ENCODE measurements around the gene NR6A1.

The NR6A1 gene

GRCh38 chr9:124780757-124781151, 9.6 kb upstream of the NR6A1 start:
- no peak overlapping the region for H3K27ac ChIP-seq
- H3K9me3 ChIP-seq (replicated peaks in 1 of 11) = no peaks in the 10 kb centered on the region
- no peaks in the 10 kb centered on the region for H3K36me3 ChIP-seq
- no peak overlapping the region for H3K4me2 ChIP-seq
- H3K9ac ChIP-seq = no peak overlapping the region
- TF ChIP-seq Cebpa-rat (IDR thresholded peaks at IDR 0.05) = no peak
- H4K20me1 ChIP-seq = peaks cover 0 to 5% (median 0%) of the 10 kb centered on the region in 11 experiments; a peak in 2 of 22 replicates
- H3K4me3 ChIP-seq = no peak overlapping the region
- H3K27me3 ChIP-seq = peaks cover 21 to 34% (median 31%) of the 10 kb centered on the region in 11 experiments
- H3K4me1 ChIP-seq = peaks cover 25 to 90% (median 51%) of the 10 kb centered on the region in 10 experiments

GRCh38 chr9:124780060-124780756, 9.1 kb upstream of the NR6A1 start:
- Histone ChIP-seq H3K4me2 (peak overlapping the region in 5 of 11 experiments; percentile 29 to 76 (median 45); a peak in 9 of 22 replicates), H3K27me3 (peaks cover 26 to 39% (median 36%) of the 10 kb centered on the region in 11 experiments), H3K9me3 (replicated peaks in 1 of 11) (no peaks in the 10 kb centered on the region), H3K4me1 (peaks cover 25 to 86% (median 49%) of the 10 kb centered on the region in 10 experiments), H3K9ac (no peak overlapping the region; a peak in 1 of 22 replicates), H3K4me3 (no peak overlapping the region), H3K36me3 (no peaks in the 10 kb centered on the region), H4K20me1 (peaks cover 0 to 5% (median 0%) of the 10 kb centered on the region in 11 experiments; a peak in 2 of 22 replicates), H3K27ac (peak overlapping the region in 2 of 11 experiments; percentile 18 to 19; a peak in 2 of 22 replicates)
- TF ChIP-seq Cebpa-rat (IDR thresholded peaks at IDR 0.05) = no peak

GRCh38 chr9:124779368-124780059, 8.4 kb upstream of the NR6A1 start:
- Histone ChIP-seq H3K36me3 (no peaks in the 10 kb centered on the region), H3K4me1 (peaks cover 19 to 85% (median 42%) of the 10 kb centered on the region in 10 experiments), H3K27me3 (peaks cover 26 to 44% (median 37%) of the 10 kb centered on the region in 11 experiments), H3K9ac (no peak overlapping the region; a peak in 2 of 22 replicates), H3K4me2 (peak overlapping the region in 7 of 11 experiments; percentile 21 to 76 (median 45); a peak in 11 of 22 replicates), H4K20me1 (peaks cover 0 to 5% (median 0%) of the 10 kb centered on the region in 11 experiments; a peak in 2 of 22 replicates), H3K9me3 (replicated peaks in 1 of 11) (no peaks in the 10 kb centered on the region), H3K27ac (peak overlapping the region in 2 of 11 experiments; percentile 18 to 19; a peak in 2 of 22 replicates), H3K4me3 (no peak overlapping the region)
- no peak for TF ChIP-seq Cebpa-rat (IDR thresholded peaks at IDR 0.05)

DNA sequence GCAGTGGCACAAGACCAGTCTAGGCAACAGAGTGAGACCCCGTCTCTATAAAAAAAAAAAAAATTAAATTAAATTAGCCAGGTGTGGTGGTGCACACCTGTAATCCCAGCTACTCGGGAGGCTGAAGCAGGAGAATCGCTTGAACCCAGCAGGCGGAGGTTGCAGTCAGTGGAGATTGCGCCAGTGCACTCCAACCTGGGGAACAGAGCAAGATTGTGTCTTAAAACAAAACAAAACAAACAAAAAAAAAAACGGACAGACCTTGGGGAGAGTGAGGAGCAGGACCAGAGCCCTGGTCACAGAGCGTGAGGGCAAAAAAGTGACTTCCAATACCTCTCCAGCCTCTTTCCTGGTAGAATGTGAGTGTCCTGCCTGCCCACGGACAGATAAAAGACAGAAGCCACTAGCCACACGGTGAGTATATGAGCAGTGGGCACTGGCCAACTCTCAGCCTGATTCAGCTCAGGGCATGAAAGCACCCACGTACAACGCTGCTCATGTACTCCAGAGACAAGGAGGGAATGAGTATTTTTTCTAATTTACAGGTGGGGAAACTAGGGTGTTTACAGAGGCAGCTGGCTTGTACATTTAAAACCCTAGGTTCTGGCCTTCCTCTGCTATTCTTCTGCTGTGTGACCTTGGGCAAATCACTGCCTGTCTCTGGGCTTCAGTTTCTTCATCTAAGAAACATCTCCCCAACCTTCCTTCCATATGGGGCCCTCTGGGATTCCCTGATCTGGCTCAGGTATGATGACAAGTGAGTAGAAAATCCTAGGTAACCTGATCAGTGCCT, 7.7 kb upstream of the NR6A1 start:
- Histone ChIP-seq H3K27ac (no peak overlapping the region; a peak in 1 of 22 replicates), H4K20me1 (peaks cover 0 to 5% (median 0%) of the 10 kb centered on the region in 11 experiments; a peak in 2 of 22 replicates), H3K27me3 (peaks cover 26 to 44% (median 37%) of the 10 kb centered on the region in 11 experiments), H3K4me2 (peak overlapping the region in 6 of 11 experiments; percentile 6 to 76 (median 48); a peak in 8 of 22 replicates), H3K9ac (no peak overlapping the region; a peak in 1 of 22 replicates), H3K4me1 (peaks cover 12 to 78% (median 35%) of the 10 kb centered on the region in 10 experiments; a peak in 19 of 20 replicates), H3K4me3 (no peak overlapping the region), H3K9me3 (replicated peaks in 1 of 11) (no peaks in the 10 kb centered on the region), H3K36me3 (no peaks in the 10 kb centered on the region)
- TF ChIP-seq Cebpa-rat (IDR thresholded peaks at IDR 0.05) = no peak

GRCh38 chr9:124776954-124777648, 6.0 kb upstream of the NR6A1 start, which contains the start of gene OLFML2A:
OLFML2A (plus strand) TSS chr9:124777133; CDS start chr9:124777271, 138 bp downstream.
- peaks cover 8 to 61% (median 20%) of the 10 kb centered on the region in 10 experiments; a peak in 18 of 20 replicates for H3K4me1 ChIP-seq
- TF ChIP-seq Cebpa-rat (IDR thresholded peaks at IDR 0.05) = no peak
- H3K4me3 ChIP-seq = peak within 1 kb of the TSS; percentile 52 to 73 (median 62)
- no peaks in the 10 kb centered on the region for H3K36me3 ChIP-seq
- H4K20me1 ChIP-seq = peaks cover 0 to 5% (median 0%) of the 10 kb centered on the region in 11 experiments; a peak in 2 of 22 replicates
- H3K4me2 ChIP-seq = peak within 1 kb of the TSS; percentile 90 to 97 (median 95)
- peak within 1 kb of the TSS; percentile 30 to 73 (median 66) for H3K9ac ChIP-seq
- H3K27ac ChIP-seq = peak within 1 kb of the TSS in 3 of 11 experiments; percentile 10 to 50 (median 37); a peak in 5 of 22 replicates
- H3K9me3 ChIP-seq (replicated peaks in 1 of 11) = no peaks in the 10 kb centered on the region
- peaks cover 26 to 44% (median 37%) of the 10 kb centered on the region in 11 experiments for H3K27me3 ChIP-seq

DNA sequence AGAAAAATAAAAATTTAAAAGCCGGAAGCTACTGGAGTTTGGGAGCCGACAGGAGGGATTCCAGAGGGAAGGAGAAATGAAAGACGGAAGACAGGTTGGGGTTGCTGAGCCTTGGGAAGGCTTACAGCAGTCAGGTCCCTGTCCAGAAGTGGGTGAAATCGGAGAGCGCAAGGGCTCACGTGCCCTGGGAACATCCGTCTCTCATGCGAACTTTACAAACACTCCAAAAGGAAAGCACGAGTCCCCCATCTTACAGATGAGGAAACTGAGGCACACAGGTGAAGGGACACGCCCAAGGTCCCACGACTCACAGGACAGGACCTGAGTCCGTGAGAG, 5.5 kb upstream of the NR6A1 start:
- peak overlapping the region; percentile 90 to 97 (median 95) for H3K4me2 ChIP-seq
- H3K4me3 ChIP-seq = peak overlapping the region; percentile 52 to 73 (median 62)
- H3K36me3 ChIP-seq = no peaks in the 10 kb centered on the region
- H3K9ac ChIP-seq = peak overlapping the region; percentile 30 to 73 (median 66); a peak in 21 of 22 replicates
- H3K9me3 ChIP-seq (replicated peaks in 1 of 11) = no peaks in the 10 kb centered on the region
- H3K27ac ChIP-seq = peak overlapping the region in 2 of 11 experiments; percentile 37 to 50; a peak in 3 of 22 replicates
- peaks cover 26 to 44% (median 37%) of the 10 kb centered on the region in 11 experiments for H3K27me3 ChIP-seq
- H3K4me1 ChIP-seq = peaks cover 8 to 56% (median 24%) of the 10 kb centered on the region in 10 experiments; a peak in 19 of 20 replicates
- H4K20me1 ChIP-seq = peaks cover 0 to 5% (median 0%) of the 10 kb centered on the region in 11 experiments; a peak in 2 of 22 replicates
- TF ChIP-seq Cebpa-rat (IDR thresholded peaks at IDR 0.05) = no peak

GRCh38 chr9:124774129-124774978, 3.2 kb upstream of the NR6A1 start:
- Histone ChIP-seq H3K27ac (no peak overlapping the region), H3K4me2 (peak overlapping the region in 3 of 11 experiments; percentile 5 to 13 (median 10); a peak in 3 of 22 replicates), H3K36me3 (no peaks in the 10 kb centered on the region), H4K20me1 (peaks cover 7 to 16% (median 11%) of the 10 kb centered on the region in 11 experiments; a peak in 20 of 22 replicates), H3K4me3 (no peak overlapping the region), H3K27me3 (peaks cover 41 to 62% (median 53%) of the 10 kb centered on the region in 11 experiments), H3K4me1 (peaks cover 16 to 48% (median 33%) of the 10 kb centered on the region in 10 experiments), H3K9me3 (replicated peaks in 1 of 11) (no peaks in the 10 kb centered on the region), H3K9ac (no peak overlapping the region)
- TF ChIP-seq Cebpa-rat (IDR thresholded peaks at IDR 0.05) = no peak
